ENCODE data around the gene ECE1. TPM values are rescaled to one million over a fixed set of nuclear protein-coding genes. Genes with fewer than 3 reads are reported as not detected.

The ECE1 gene
- total and polyA plus RNA-seq, 12 donors, result 86.1 to 588 (median 222) TPM

- Histone ChIP-seq H3K9me3 (replicated peaks in 1 of 3) (no peaks in the 10 kb centered on the region), H3K4me1 (replicated peaks in 1 of 2) (peaks cover 14 to 38% of the 10 kb centered on the region in 2 donors), H3K27ac (peak overlapping the region in 3 of 5 donors; percentile 54 to 73 (median 71)), H3K4me3 (no peak overlapping the region), H3K27me3 (no peaks in the 10 kb centered on the region), H3K36me3 (replicated peaks in 1 of 2) (peaks cover 0 to 76% of the 10 kb centered on the region in 2 donors)
- intact Hi-C loops (cut with DNase I), result no loop called here
- peak in 2 of 7 donors; percentile 58 to 60 for DNase-seq
- TF ChIP-seq CTCF (IDR thresholded peaks at IDR 0.05), result no peak
- no peak for TF ChIP-seq POLR2A (IDR thresholded peaks at IDR 0.05)
- 63 to 68% (median 66%) methylated on average over 4 of the region's 4 CpGs for WGBS, 4 donors
Observed at GRCh38 chr1:21242846-21243245, 47.4 kb downstream of the ECE1 start.

GRCh38 chr1:21241771-21242581 is 48.3 kb downstream of the ECE1 start:
- DNase-seq, result peak in 4 of 7 donors; percentile 60 to 69 (median 68)
- Histone ChIP-seq H3K4me1 (replicated peaks in 1 of 2) (peaks cover 14 to 44% of the 10 kb centered on the region in 2 donors), H3K9me3 (replicated peaks in 1 of 3) (no peaks in the 10 kb centered on the region), H3K27ac (peak overlapping the region in 3 of 5 donors; percentile 54 to 73 (median 71)), H3K36me3 (replicated peaks in 1 of 2) (peaks cover 0 to 76% of the 10 kb centered on the region in 2 donors), H3K4me3 (no peak overlapping the region), H3K27me3 (no peaks in the 10 kb centered on the region)
- whole genome bisulfite sequencing, 4 donors, result 58 to 62% (median 60%) methylated on average over 9 to 12 of the region's 12 CpGs
- TF ChIP-seq CTCF (IDR thresholded peaks at IDR 0.05) (no peak), POLR2A (IDR thresholded peaks at IDR 0.05) (peak in 1 of 2 donors; percentile 46)
- intact Hi-C loops (cut with DNase I), result no loop called here

- Histone ChIP-seq H3K4me1 (replicated peaks in 1 of 2) (peaks cover 14 to 44% of the 10 kb centered on the region in 2 donors), H3K9me3 (replicated peaks in 1 of 3) (no peaks in the 10 kb centered on the region), H3K36me3 (replicated peaks in 1 of 2) (peaks cover 0 to 76% of the 10 kb centered on the region in 2 donors), H3K4me3 (no peak overlapping the region), H3K27me3 (no peaks in the 10 kb centered on the region), H3K27ac (no peak overlapping the region)
- intact Hi-C loops (cut with DNase I), result no loop called here
- DNase-seq, result no peak
- TF ChIP-seq CTCF (IDR thresholded peaks at IDR 0.05), result no peak
- WGBS, 4 donors, result 77 to 91% (median 87%) methylated on average over 10 of the region's 10 CpGs
Observed at GRCh38 chr1:21240706-21241105, 49.6 kb downstream of the ECE1 start.

GRCh38 chr1:21239221-21239620 is 51.0 kb downstream of the ECE1 start:
- Histone ChIP-seq H3K27me3 (no peaks in the 10 kb centered on the region), H3K4me1 (replicated peaks in 1 of 2) (peaks cover 14 to 42% of the 10 kb centered on the region in 2 donors), H3K9me3 (replicated peaks in 1 of 3) (no peaks in the 10 kb centered on the region), H3K4me3 (no peak overlapping the region), H3K36me3 (replicated peaks in 1 of 2) (peaks cover 0 to 74% of the 10 kb centered on the region in 2 donors), H3K27ac (peak overlapping the region in 3 of 5 donors; percentile 34 to 82 (median 73))
- no peak for DNase-seq
- TF ChIP-seq CTCF (IDR thresholded peaks at IDR 0.05), result no peak
- TF ChIP-seq POLR2A (IDR thresholded peaks at IDR 0.05), result no peak
- intact Hi-C loops (cut with DNase I), result loop anchor here in 1 of 2 donors (5.0 kb wide), 1 partner anchor 123 kb away; no protein-coding TSS in a partner anchor
- 73 to 87% (median 78%) methylated on average over 10 of the region's 10 CpGs for WGBS, 4 donors
